Nucleus accumbens (tissue), 56 donors: Measurements from ENCODE around the gene ADIRF.
"Not testable (repeated sequence)": the region's sequence is repeated elsewhere in the genome, so short reads cannot be mapped to it uniquely, and the experiment has no call there.

Experiments used
- DNase-seq, 56 donors: peaks; one replicate each; lab custom pipeline; 2025; lab: John Stamatoyannopoulos, UW

ADIRF gene

GRCh38 chr10:86974484-86974883, 6.2 kb downstream of the ADIRF start:
- no peak for DNase-seq

DNA sequence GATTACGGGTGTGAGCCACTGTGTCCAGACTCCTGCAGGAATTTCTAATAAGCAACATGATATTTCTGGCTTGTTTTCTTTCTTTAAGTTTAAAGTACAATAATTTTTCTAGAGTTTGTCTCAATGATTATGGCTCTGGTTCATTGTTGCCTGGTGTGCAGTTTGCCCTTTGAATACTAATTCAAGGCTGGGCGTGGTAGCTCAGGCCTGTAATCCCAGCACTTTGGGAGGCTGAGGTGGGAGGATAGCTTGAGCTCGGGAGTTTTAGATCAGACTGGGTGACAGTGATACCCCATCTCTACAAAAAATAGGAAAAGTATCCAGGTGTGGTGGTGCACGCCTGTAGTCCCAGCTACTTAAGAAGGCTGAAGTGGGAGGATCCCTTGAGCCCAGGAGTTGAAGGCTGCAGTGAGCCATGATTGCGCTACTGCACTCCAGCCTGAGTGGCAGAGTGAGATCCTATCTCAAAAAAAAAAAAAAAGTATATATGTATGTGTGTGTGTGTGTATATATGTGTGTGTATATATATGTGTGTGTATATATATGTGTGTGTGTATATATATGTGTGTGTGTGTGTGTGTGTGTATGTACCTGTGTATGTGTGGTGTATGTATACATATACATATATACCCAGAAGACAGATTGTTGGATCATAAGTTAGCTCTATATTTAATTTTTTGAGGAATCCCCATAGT, 8.2 kb downstream of the ADIRF start:
- DNase-seq: no peak

DNA sequence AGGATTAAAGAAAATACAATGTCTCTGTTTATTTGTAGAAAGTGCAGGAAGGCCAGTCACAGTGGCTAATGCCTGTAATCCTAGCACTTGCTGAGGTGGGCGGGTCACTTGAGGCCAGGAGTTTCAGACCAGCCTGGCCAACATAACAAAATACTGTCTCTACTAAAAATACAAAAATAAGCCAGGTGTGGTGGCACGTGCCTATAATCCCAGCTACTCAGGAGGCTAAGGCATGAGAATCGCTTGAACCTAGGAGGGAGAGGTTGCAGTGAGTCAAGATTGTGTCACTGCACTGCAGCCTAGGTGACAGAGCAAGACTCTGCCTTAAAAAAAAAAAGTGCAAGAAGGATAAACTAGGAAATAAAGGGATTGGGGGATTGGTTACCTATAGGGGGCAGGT, 10.2 kb downstream of the ADIRF start:
- DNase-seq: not testable (repeated sequence)

DNA sequence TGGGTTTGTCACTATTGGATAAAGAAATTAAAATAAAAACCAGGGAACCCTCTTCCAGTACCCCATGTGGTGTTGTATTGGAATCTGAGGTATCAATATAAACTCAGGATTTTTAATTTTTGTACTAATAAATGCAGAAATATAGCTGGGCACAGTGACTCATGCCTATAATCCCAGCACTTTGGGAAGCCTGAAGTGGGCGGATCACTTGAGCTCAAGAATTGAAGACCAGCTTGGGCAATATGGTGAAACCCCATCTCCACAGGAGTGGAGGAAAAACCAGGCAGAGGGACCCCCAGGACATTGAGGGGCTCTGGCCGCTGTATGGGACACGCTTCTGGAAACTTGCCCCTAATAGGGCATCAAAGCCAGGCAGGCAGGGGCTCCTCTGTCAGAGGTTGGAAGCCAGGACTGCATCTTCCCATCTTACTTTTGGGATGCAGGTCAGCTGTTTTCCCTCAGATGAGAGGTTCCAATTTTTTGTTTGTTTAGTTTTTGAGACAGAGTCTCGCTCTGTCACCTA, 11.1 kb downstream of the ADIRF start:
- no peak for DNase-seq

GRCh38 chr10:86979977-86980448, 11.7 kb downstream of the ADIRF start:
- no peak for DNase-seq

DNA sequence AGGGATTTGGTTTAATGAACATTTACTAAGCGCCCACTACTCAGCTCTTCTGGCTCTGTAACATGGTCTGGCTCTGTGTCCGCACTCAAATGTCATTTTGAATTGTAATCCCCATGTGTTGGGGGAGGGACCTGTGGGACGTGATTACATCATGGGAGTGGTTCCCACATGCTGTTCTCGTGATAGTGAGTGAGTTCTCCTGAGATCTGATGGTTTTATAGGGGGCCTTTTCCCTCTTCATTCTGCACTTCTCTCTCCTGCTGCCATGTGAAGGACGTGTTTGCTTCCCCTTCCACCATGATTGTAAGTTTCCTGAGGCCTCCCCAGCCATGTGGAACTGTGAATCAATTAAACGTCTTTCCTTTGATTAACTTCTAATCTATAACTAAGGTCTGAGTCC, 12.7 kb downstream of the ADIRF start:
- not testable (repeated sequence) for DNase-seq

DNA sequence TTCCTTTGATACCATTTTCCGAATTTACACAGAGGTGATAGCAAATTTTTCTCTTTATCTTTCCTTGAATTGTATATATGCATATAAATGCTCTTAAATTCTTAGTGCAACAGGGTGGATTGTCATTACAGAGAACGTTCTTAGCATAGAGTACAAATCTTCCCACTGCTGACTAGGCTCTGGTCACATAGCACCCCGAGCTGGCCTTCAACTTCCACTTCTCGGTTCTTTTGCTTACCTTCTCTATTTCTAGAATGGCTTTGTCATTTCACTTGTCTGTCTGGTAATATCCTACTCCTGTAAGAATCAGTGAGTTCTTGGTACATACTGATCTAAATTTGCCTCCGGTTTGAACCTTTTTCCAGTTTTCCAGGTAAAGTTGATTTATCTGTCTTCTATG, 13.4 kb downstream of the ADIRF start:
- no peak for DNase-seq

DNA sequence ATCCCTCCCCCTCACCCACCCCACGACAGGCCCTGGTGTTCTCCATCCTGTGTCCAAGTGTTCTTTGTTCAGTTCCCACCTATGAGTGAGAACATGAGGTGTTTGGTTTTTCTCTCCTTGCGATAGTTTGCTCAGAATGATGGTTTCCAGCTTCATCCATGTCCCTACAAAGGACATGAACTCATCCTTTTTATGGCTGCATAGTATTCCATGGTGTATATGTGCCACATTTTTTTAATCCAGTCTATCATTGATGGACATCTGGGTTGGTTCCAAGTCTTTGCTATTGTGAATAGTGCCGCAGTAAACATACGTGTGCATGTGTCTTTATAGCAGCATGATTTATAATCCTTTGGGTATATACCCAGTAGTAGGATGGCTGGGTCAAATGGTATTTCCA, 16.2 kb downstream of the ADIRF start:
- not testable (repeated sequence) for DNase-seq

DNA sequence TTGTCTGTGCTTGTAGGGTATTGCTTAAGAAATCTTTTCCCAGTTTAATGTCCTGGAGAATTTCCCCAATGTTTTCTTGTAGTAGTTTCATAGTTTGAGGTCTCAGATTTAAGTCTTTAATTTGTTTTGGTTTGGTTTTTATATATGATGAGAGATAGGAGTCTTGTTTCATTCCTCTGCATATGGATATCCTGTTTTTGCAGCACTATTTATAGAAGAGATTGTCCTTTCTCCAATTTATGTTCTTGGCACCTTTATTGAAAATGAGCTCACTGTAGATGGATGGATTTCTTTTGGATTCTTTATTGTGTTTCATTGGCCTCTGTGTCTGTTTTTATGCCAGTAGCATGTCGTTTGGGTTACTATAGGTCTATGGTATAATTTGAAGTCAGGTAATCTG, 20.2 kb downstream of the ADIRF start:
- no peak for DNase-seq

DNA sequence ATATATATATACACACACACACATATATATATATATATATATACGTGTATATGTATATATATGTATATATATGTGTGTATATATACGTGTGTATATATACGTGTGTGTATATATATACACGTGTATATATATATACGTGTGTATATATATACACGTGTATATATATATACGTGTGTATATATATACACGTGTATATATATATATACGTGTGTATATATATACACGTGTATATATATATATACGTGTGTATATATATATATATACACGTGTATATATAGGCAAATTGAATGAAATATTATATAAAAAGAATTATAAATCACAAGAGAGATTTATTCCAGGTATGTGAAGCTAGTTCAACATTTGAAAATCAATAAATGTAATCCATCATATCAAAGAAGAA, 23.1 kb downstream of the ADIRF start:
- not testable (repeated sequence) for DNase-seq

DNA sequence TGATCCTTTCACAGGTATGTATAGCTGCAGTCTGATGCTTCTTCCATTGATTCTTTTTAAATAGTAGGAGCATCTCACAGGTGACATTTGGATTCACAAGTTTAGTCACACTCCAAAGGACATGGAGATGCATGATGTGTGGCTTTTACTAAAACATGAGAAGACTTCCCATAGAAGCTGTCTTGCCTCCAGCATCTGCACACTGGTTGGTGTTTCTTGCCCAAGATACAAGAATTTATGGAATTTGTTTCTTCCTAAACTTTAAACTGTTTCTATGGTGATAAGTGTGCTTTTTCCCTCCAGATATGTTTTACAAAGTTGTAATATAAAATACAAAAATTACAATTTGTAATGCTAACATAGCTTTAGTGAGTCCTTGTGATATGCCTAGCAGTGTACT, 24.2 kb downstream of the ADIRF start:
- DNase-seq: no peak

DNA sequence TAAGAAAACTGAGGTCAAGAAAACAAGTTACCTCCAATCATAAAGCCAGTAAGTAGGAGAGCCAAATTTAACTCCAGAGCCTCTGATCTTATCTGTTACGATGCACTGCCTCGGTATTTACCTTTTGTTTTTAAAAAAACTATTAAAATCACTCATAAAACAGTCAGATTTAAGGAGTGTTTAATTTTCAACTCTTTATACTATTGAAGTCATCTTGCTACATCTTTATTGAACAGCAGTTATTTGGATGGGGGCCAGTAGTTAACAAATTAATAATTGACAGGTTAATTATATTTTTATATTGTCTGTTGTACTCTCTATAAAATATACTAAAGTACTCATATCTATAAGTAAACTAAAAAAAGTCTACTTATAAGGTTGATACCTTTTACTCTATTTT, 24.6 kb downstream of the ADIRF start:
- DNase-seq: no peak

- not testable (repeated sequence) for DNase-seq
Measured at GRCh38 chr10:86999802-87000403, 31.6 kb downstream of the ADIRF start.

DNA sequence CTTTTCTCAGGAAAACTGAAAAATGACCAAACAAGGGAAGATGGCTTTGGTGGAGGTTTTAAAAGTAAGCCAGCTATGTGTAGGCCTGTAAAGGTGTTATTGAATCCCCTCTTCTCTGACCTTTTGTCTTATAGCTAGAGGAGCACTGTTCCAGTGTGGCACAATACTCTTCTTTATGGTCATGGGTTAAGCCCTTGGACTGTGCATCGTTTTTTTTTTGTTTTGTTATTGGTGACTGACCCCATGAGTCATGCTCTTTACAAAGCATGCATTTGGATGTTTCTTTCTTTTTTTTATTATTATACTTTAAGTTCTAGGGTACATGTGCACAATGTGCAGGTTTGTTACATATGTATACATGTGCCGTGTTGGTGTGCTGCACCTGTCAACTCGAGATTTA, 32.2 kb downstream of the ADIRF start:
- no peak for DNase-seq

- DNase-seq: not testable (repeated sequence)
Measured at GRCh38 chr10:87007124-87007523, 38.8 kb downstream of the ADIRF start.

- not testable (repeated sequence) for DNase-seq
Measured at GRCh38 chr10:87007674-87008073, 39.4 kb downstream of the ADIRF start.

GRCh38 chr10:87008303-87008702, 40.0 kb downstream of the ADIRF start:
- DNase-seq: not testable (repeated sequence)

GRCh38 chr10:87009134-87009696, 40.9 kb downstream of the ADIRF start:
- not testable (repeated sequence) for DNase-seq

- not testable (repeated sequence) for DNase-seq
Measured at GRCh38 chr10:87013528-87013927, 45.2 kb downstream of the ADIRF start.

DNA sequence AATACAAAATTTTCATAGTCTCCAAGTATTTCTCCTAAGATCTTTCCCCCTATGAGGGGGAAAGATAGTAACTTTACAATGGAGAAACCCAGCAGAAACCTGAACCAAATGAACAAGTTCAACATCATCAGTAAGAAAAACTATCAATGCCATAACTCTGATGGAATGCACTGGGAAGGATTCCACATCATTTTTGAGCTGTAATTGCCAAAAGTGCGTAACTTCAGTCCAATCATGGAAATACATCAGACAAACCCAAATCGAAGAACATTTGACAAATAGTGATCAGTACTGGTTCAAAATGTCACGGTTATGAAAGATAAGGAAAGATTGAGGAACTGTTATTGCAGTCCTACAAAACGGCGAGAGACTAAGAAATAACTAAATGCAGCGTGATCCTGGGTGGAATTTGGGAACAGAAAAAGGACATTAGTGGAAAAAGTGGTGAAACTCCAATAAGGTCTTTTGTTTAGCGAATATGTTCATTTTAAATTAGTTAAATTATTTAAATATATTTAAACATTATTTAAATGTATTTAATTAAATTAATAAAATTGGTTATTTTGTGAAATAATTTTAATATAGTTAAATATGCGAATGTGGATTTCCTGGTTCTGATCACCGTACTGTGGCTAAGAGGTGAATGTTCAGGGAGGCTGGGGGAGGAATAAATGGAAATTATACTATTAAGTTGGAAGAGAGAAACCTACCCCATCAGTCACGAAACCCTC, 46.9 kb downstream of the ADIRF start:
- DNase-seq: not testable (repeated sequence)

- DNase-seq: not testable (repeated sequence)
Measured at GRCh38 chr10:87018127-87018526, 49.8 kb downstream of the ADIRF start.
